Smooth muscle cell (in vitro differentiated cells): Measurements from ENCODE around the gene ZFHX3. TPM values are rescaled to one million over a fixed set of nuclear protein-coding genes. Genes with fewer than 3 reads are reported as not detected.

Experiments used
- DNase-seq: peaks from one replicate; lab custom pipeline; 2025; ENCODE audit not compliant: unreplicated experiment; lab: John Stamatoyannopoulos, UW
- H2AFZ ChIP-seq: fragments of 200-600 bp; sonication (generic); 2 replicates; pipeline ENCODE4 v1.6.0; 2016; ENCODE audit warnings: antibody characterized with exemption, low read depth, mild to moderate bottlenecking
- H3F3A ChIP-seq: fragments of 200-600 bp; sonication (generic); 2 replicates; pipeline ENCODE4 v1.6.0; 2017; ENCODE audit warnings: antibody characterized with exemption, low read depth
- H3K27ac ChIP-seq: fragments of 200-600 bp; sonication (generic); 2 replicates; pipeline ENCODE4 v1.5.1; 2016; ENCODE audit warnings: low read depth, mild to moderate bottlenecking
- H3K27me3 ChIP-seq: fragments of 200-600 bp; sonication (generic); 2 replicates; pipeline ENCODE4 v1.6.1; 2016; ENCODE audit warnings: low read depth, mild to moderate bottlenecking
- H3K36me3 ChIP-seq: fragments of 200-600 bp; sonication (generic); 2 replicates; pipeline ENCODE4 v1.5.1; 2016; ENCODE audit warnings: low read depth
- H3K4me1 ChIP-seq: fragments of 200-600 bp; sonication (generic); 2 replicates; pipeline ENCODE4 v1.5.1; 2016; ENCODE audit warnings: low read depth
- H3K4me2 ChIP-seq: fragments of 200-600 bp; sonication (generic); 2 replicates; pipeline ENCODE4 v1.6.0; 2016; ENCODE audit warnings: mild to moderate bottlenecking
- H3K4me3 ChIP-seq: fragments of 200-600 bp; sonication (generic); 2 replicates; pipeline ENCODE4 v1.5.1; 2016; ENCODE audit warnings: mild to moderate bottlenecking
- H3K79me2 ChIP-seq: fragments of 200-600 bp; sonication (generic); 2 replicates; pipeline ENCODE4 v1.6.0; 2016; ENCODE audit warnings: low read depth, mild to moderate bottlenecking
- H3K9ac ChIP-seq: fragments of 200-600 bp; sonication (generic); 2 replicates; pipeline ENCODE4 v1.6.0; 2016; ENCODE audit warnings: low read depth
- H3K9me3 ChIP-seq: fragments of 200-600 bp; sonication (generic); replicated peaks from 2 replicates; pipeline ENCODE4 v1.5.1; 2016; ENCODE audit warnings: low read depth
- H4K20me1 ChIP-seq: fragments of 200-600 bp; sonication (generic); 2 replicates; pipeline ENCODE4 v1.6.0; 2016; ENCODE audit warnings: low read depth
- CTCF ChIP-seq: fragments of 200-600 bp; sonication (generic); IDR thresholded peaks from 2 replicates; pipeline ENCODE4 v1.5.1; 2017; ENCODE audit warnings: borderline replicate concordance, mild to moderate bottlenecking, antibody characterized with exemption; ENCODE audit not compliant: insufficient read depth, poor library complexity, severe bottlenecking
- WGBS: methylation state at CpG from one replicate; pipeline ENCODE4 v1.1.7; 2016; ENCODE audit warnings: low lambda C conversion rate; 5-methylcytosine and 5-hydroxymethylcytosine counted together
- polyA plus RNA-seq: library from polyadenylated mRNA; unstranded; fragments of >200 nt; fragmentation: Nextera tagmentation; extraction: Ambion mirVana; gene quantifications from 2 replicates; pipeline ENCODE4 v1.2.1, GENCODE V29; 2016
- total RNA-seq: library from RNA; depleted of rRNA; stranded (reverse); fragments of >200 nt; gene quantifications from 2 replicates; pipeline ENCODE4 v1.2.3, GENCODE V29; 2014

The ZFHX3 gene
- total and polyA plus RNA-seq, 2 experiments from 2014 or later, result 3.1 to 9.8 TPM

GRCh38 chr16:72921106-72921505, 126.8 kb downstream of the ZFHX3 start:
- no peak overlapping the region for H3K4me2 ChIP-seq

GRCh38 chr16:72917051-72917450, 130.9 kb downstream of the ZFHX3 start:
- peaks cover 2% of the 10 kb centered on the region for H3K4me1 ChIP-seq
- no peak overlapping the region for H3K4me3 ChIP-seq
- H3K27me3 ChIP-seq, result no peaks in the 10 kb centered on the region
- no peak overlapping the region for H3K9ac ChIP-seq
- no peak for TF ChIP-seq CTCF
- no peak overlapping the region for H2AFZ ChIP-seq
- H3K36me3 ChIP-seq, result no peaks in the 10 kb centered on the region
- H3K27ac ChIP-seq, result no peak overlapping the region
- 85% methylated on average over 7 of the region's 7 CpGs for WGBS
- peaks cover 70% of the 10 kb centered on the region for H4K20me1 ChIP-seq
- no peak for DNase-seq
- no peaks in the 10 kb centered on the region for H3K9me3 ChIP-seq
- no peaks in the 10 kb centered on the region for H3F3A ChIP-seq
- H3K79me2 ChIP-seq, result peaks cover 32% of the 10 kb centered on the region
- no peak overlapping the region for H3K4me2 ChIP-seq

More at GRCh38 chr16:72921106-72921505, 126.8 kb downstream of the ZFHX3 start:
- H3K4me3 ChIP-seq, result no peak overlapping the region
- WGBS, result 96% methylated on average over 13 of the region's 13 CpGs
- H3K36me3 ChIP-seq, result no peaks in the 10 kb centered on the region
- no peak overlapping the region for H2AFZ ChIP-seq
- no peaks in the 10 kb centered on the region for H3F3A ChIP-seq
- no peaks in the 10 kb centered on the region for H3K27me3 ChIP-seq
- DNase-seq, result no peak
- peaks cover 75% of the 10 kb centered on the region for H4K20me1 ChIP-seq
- H3K79me2 ChIP-seq, result peaks cover 21% of the 10 kb centered on the region
- H3K4me1 ChIP-seq, result no peaks in the 10 kb centered on the region
- no peak overlapping the region for H3K27ac ChIP-seq
- no peak overlapping the region for H3K9ac ChIP-seq
- H3K9me3 ChIP-seq, result no peaks in the 10 kb centered on the region
- TF ChIP-seq CTCF, result no peak

- H2AFZ ChIP-seq, result no peak overlapping the region
- WGBS, result 95% methylated on average over 10 of the region's 10 CpGs
- no peak overlapping the region for H3K4me2 ChIP-seq
- H3K79me2 ChIP-seq, result peaks cover 32% of the 10 kb centered on the region
- H3K9ac ChIP-seq, result no peak overlapping the region
- TF ChIP-seq CTCF, result no peak
- H4K20me1 ChIP-seq, result peaks cover 68% of the 10 kb centered on the region
- H3K27me3 ChIP-seq, result no peaks in the 10 kb centered on the region
- H3K4me1 ChIP-seq, result peaks cover 12% of the 10 kb centered on the region
- no peak overlapping the region for H3K4me3 ChIP-seq
- H3K9me3 ChIP-seq, result no peaks in the 10 kb centered on the region
- H3K36me3 ChIP-seq, result no peaks in the 10 kb centered on the region
- DNase-seq, result no peak
- H3K27ac ChIP-seq, result no peak overlapping the region
- no peaks in the 10 kb centered on the region for H3F3A ChIP-seq
Observed at GRCh38 chr16:72915331-72915730, 132.6 kb downstream of the ZFHX3 start.

- Histone ChIP-seq H3K9me3 (no peaks in the 10 kb centered on the region), H3K79me2 (peaks cover 28% of the 10 kb centered on the region), H3K36me3 (no peaks in the 10 kb centered on the region), H3K9ac (no peak overlapping the region), H3K4me3 (no peak overlapping the region), H3K27me3 (no peaks in the 10 kb centered on the region), H3F3A (no peaks in the 10 kb centered on the region), H2AFZ (no peak overlapping the region), H3K4me2 (no peak overlapping the region), H3K27ac (no peak overlapping the region), H4K20me1 (peaks cover 73% of the 10 kb centered on the region), H3K4me1 (peaks cover 12% of the 10 kb centered on the region)
- no peak for TF ChIP-seq CTCF
- no peak for DNase-seq
- WGBS, result 85% methylated on average over 3 of the region's 3 CpGs
Observed at GRCh38 chr16:72913551-72913950, 134.4 kb downstream of the ZFHX3 start.
